Activated CD4-positive, alpha-beta memory T cell treated with anti-CD3 and anti-CD28 coated beads, Interleukin-2, amount 10 ng/mL, durations not matched to agents 7 days and 5 days (primary cell): ENCODE measurements around the gene SS18. TPM values are rescaled to one million over a fixed set of nuclear protein-coding genes. Genes with fewer than 3 reads are reported as not detected.

Experiments
- CTCF ChIA-PET: fragments of 350-600 bp; sonication (Branson Sonifier 250); formaldehyde crosslinking; loops from one replicate; lab custom pipeline; 2021; ENCODE audit warnings: antibody characterized with exemption, inconsistent platforms; lab: Charles Lee
- POLR2A ChIA-PET: fragments of 350-600 bp; sonication (Branson Sonifier 250); formaldehyde crosslinking; loops from one replicate; lab custom pipeline; 2021; ENCODE audit warnings: antibody characterized with exemption; lab: Charles Lee
- DNase-seq: peaks from one replicate; pipeline ENCODE4 v3.0.0-alpha.2; 2020
- H3K27ac Mint-ChIP-seq: one replicate; pipeline ENCODE4 v1.8.0; 2021; ENCODE audit warnings: mild to moderate bottlenecking, mixed read lengths
- H3K27me3 Mint-ChIP-seq: one replicate; pipeline ENCODE4 v1.8.0; 2021; ENCODE audit warnings: mixed read lengths
- H3K36me3 Mint-ChIP-seq: one replicate; pipeline ENCODE4 v1.8.0; 2021; ENCODE audit warnings: low read depth, mixed read lengths
- H3K4me1 Mint-ChIP-seq: one replicate; pipeline ENCODE4 v1.8.0; 2021; ENCODE audit warnings: mixed read lengths
- H3K4me3 Mint-ChIP-seq: one replicate; pipeline ENCODE4 v1.8.0; 2021; ENCODE audit warnings: mild to moderate bottlenecking, mixed read lengths
- H3K9me3 Mint-ChIP-seq: one replicate; pipeline ENCODE4 v1.8.0; 2021; ENCODE audit warnings: mixed read lengths
- total RNA-seq, 2 experiments: library from RNA; stranded (reverse); gene quantifications; one replicate each; pipeline ENCODE4 v1.2.3, GENCODE V29; 2021

SS18 gene
- total RNA-seq, 2 experiments from 2014 or later = 54.1 to 54.8 TPM

DNA sequence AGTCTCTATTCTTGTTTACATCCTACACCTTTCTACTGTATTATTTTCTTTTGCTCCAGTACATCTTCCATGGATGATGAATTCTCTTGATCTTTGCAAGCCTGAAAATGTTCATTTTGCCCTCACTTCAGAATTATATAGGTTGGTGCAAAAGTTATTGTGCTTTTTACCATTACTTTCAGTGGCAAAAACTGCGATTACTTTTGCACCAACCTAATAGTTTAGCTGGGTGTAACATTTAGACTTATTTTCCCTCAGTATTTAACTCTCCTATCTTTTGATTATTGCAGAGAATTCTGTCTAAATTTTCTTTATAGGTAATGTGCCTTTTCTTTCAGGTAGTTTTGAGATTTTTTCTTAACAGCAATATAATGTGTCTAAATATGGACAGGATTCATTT lies 81.8 kb downstream of the SS18 start:
- Mint-ChIP-seq H3K27me3 (no peaks in the 10 kb centered on the region), H3K4me3 (no peak overlapping the region), H3K27ac (no peak overlapping the region), H3K36me3 (peaks cover 3% of the 10 kb centered on the region), H3K4me1 (no peaks in the 10 kb centered on the region), H3K9me3 (no peaks in the 10 kb centered on the region)
- no peak for DNase-seq
- ChIA-PET CTCF (no interaction called here), POLR2A (no interaction called here)

DNA sequence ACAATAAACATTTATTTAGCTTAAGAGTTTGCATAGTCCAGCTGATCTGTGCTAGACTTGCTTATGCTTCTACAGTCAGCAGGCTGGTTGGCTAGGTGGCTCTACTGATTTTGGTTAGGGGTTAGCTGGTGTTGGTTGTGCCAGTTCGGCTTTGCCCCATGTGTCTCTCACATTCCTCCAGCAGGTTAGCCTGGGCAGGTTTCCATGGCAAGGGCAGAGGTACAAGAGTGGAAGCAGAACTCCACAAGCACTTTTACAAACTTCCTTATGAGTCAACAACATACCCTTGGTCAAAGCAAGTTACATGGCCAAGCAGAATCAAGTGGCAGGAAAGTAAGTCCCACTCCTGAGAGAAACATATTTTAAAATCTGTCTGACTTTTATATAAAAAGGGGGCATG lies 82.3 kb downstream of the SS18 start:
- H3K4me1 Mint-ChIP-seq = no peaks in the 10 kb centered on the region
- H3K27ac Mint-ChIP-seq = no peak overlapping the region
- no peak for DNase-seq
- ChIA-PET CTCF (no interaction called here), POLR2A (no interaction called here)
- no peaks in the 10 kb centered on the region for H3K9me3 Mint-ChIP-seq
- H3K36me3 Mint-ChIP-seq = peaks cover 3% of the 10 kb centered on the region
- H3K27me3 Mint-ChIP-seq = no peaks in the 10 kb centered on the region
- H3K4me3 Mint-ChIP-seq = no peak overlapping the region

- CTCF ChIA-PET = no interaction called here
- H3K36me3 Mint-ChIP-seq = peaks cover 3% of the 10 kb centered on the region
- no peak overlapping the region for H3K27ac Mint-ChIP-seq
- POLR2A ChIA-PET = interaction anchor here (1.0 kb wide), 1 partner anchor 15 kb away, joined by 3 read pairs; no protein-coding TSS in a partner anchor
- no peak overlapping the region for H3K4me3 Mint-ChIP-seq
- no peaks in the 10 kb centered on the region for H3K9me3 Mint-ChIP-seq
- H3K4me1 Mint-ChIP-seq = no peaks in the 10 kb centered on the region
- no peaks in the 10 kb centered on the region for H3K27me3 Mint-ChIP-seq
- DNase-seq = no peak
These were observed 84.5 kb downstream of the SS18 start for GRCh38 chr18:26005950-26006349.

- CTCF ChIA-PET = interaction anchor here (0.6 kb wide), 1 partner anchor 1365 kb away, joined by 4 read pairs; no protein-coding TSS in a partner anchor
- Mint-ChIP-seq H3K36me3 (peaks cover 2% of the 10 kb centered on the region), H3K9me3 (no peaks in the 10 kb centered on the region), H3K4me1 (no peaks in the 10 kb centered on the region), H3K27me3 (no peaks in the 10 kb centered on the region), H3K27ac (no peak overlapping the region), H3K4me3 (no peak overlapping the region)
- no peak for DNase-seq
- POLR2A ChIA-PET = interaction anchor here (0.9 to 1.0 kb wide), 2 partner anchors 16 kb away, joined by 3 read pairs; no protein-coding TSS in a partner anchor
These were observed 85.6 kb downstream of the SS18 start for GRCh38 chr18:26004832-26005231.

DNA sequence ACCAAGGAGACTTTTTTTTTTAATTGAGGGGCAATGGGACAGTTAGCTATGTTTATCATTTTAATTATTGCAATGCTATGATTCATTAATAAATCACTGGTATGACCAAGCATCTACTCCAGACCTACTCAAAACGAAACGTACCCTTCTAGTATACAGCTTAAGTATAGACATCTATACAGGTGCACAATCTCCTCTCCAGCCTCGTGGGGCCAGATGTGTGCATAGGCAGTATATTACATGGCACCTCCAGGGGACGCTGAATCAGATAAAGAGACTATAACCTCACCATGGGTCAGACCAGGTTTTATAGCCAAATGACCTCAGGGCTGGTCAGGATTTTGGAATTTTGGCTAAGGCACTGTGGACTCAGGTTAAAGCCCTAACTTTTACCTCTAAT lies 86.6 kb downstream of the SS18 start:
- no peak overlapping the region for H3K4me3 Mint-ChIP-seq
- ChIA-PET POLR2A (interaction anchor here (0.9 kb wide), 1 partner anchor 15 kb away, joined by 3 read pairs; no protein-coding TSS in a partner anchor), CTCF (no interaction called here)
- no peak overlapping the region for H3K27ac Mint-ChIP-seq
- DNase-seq = no peak
- H3K9me3 Mint-ChIP-seq = no peaks in the 10 kb centered on the region
- no peaks in the 10 kb centered on the region for H3K4me1 Mint-ChIP-seq
- H3K36me3 Mint-ChIP-seq = no peaks in the 10 kb centered on the region
- H3K27me3 Mint-ChIP-seq = no peaks in the 10 kb centered on the region

DNA sequence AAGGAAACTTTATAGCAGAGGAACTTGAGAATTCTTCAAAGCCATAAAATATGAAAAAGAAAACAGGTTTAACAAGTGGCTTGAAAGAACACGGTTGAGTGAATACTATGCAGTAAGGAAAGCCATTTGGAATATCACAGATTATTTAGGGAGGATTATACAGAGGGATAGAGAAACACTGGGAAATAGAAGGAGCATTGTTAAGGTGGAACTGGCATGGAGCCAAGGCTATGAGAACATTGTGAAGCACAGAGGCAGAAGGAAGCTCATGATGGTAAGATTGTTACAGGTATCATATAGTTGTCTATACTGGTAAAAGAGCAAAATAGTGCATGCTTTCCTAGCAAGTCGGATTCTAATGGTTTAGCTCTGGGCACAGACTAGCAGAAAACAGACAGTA lies 87.1 kb downstream of the SS18 start:
- ChIA-PET POLR2A (no interaction called here), CTCF (no interaction called here)
- DNase-seq = no peak
- Mint-ChIP-seq H3K4me3 (no peak overlapping the region), H3K36me3 (no peaks in the 10 kb centered on the region), H3K9me3 (no peaks in the 10 kb centered on the region), H3K27ac (no peak overlapping the region), H3K4me1 (no peaks in the 10 kb centered on the region), H3K27me3 (no peaks in the 10 kb centered on the region)

GRCh38 chr18:26002375-26002910 lies 88.0 kb downstream of the SS18 start:
- Mint-ChIP-seq H3K27me3 (no peaks in the 10 kb centered on the region), H3K4me1 (no peaks in the 10 kb centered on the region), H3K4me3 (no peak overlapping the region), H3K36me3 (no peaks in the 10 kb centered on the region), H3K27ac (no peak overlapping the region), H3K9me3 (no peaks in the 10 kb centered on the region)
- DNase-seq = no peak
- ChIA-PET CTCF (no interaction called here), POLR2A (no interaction called here)

- ChIA-PET CTCF (no interaction called here), POLR2A (no interaction called here)
- Mint-ChIP-seq H3K27me3 (no peaks in the 10 kb centered on the region), H3K4me1 (no peaks in the 10 kb centered on the region), H3K27ac (no peak overlapping the region), H3K4me3 (no peak overlapping the region), H3K9me3 (no peaks in the 10 kb centered on the region), H3K36me3 (no peaks in the 10 kb centered on the region)
- no peak for DNase-seq
These were observed 92.0 kb downstream of the SS18 start for GRCh38 chr18:25998461-25998860.

- H3K36me3 Mint-ChIP-seq = no peaks in the 10 kb centered on the region
- DNase-seq = no peak
These were observed 97.8 kb downstream of the SS18 start for GRCh38 chr18:25992566-25992965.

GRCh38 chr18:25990473-25990872 lies 99.9 kb downstream of the SS18 start:
- ChIA-PET CTCF (no interaction called here), POLR2A (no interaction called here)
- no peaks in the 10 kb centered on the region for H3K9me3 Mint-ChIP-seq
- H3K36me3 Mint-ChIP-seq = no peaks in the 10 kb centered on the region
- no peaks in the 10 kb centered on the region for H3K4me1 Mint-ChIP-seq
- no peak overlapping the region for H3K27ac Mint-ChIP-seq
- peaks cover 2% of the 10 kb centered on the region for H3K27me3 Mint-ChIP-seq
- no peak for DNase-seq
- H3K4me3 Mint-ChIP-seq = no peak overlapping the region

More at GRCh38 chr18:25992566-25992965, 97.8 kb downstream of the SS18 start:
- H3K4me3 Mint-ChIP-seq = no peak overlapping the region
- ChIA-PET POLR2A (no interaction called here), CTCF (interaction anchor here (0.6 kb wide), 1 partner anchor 36 kb away, joined by 3 read pairs; no protein-coding TSS in a partner anchor)
- H3K9me3 Mint-ChIP-seq = no peaks in the 10 kb centered on the region
- H3K27me3 Mint-ChIP-seq = peaks cover 1% of the 10 kb centered on the region
- no peak overlapping the region for H3K27ac Mint-ChIP-seq
- no peaks in the 10 kb centered on the region for H3K4me1 Mint-ChIP-seq

GRCh38 chr18:25985707-25986394 lies 104.6 kb downstream of the SS18 start:
- CTCF ChIA-PET = no interaction called here
- Mint-ChIP-seq H3K9me3 (no peaks in the 10 kb centered on the region), H3K4me1 (no peaks in the 10 kb centered on the region), H3K27ac (no peak overlapping the region), H3K27me3 (peaks cover 2% of the 10 kb centered on the region), H3K4me3 (no peak overlapping the region), H3K36me3 (no peaks in the 10 kb centered on the region)
- DNase-seq = no peak
- POLR2A ChIA-PET = no interaction called here

DNA sequence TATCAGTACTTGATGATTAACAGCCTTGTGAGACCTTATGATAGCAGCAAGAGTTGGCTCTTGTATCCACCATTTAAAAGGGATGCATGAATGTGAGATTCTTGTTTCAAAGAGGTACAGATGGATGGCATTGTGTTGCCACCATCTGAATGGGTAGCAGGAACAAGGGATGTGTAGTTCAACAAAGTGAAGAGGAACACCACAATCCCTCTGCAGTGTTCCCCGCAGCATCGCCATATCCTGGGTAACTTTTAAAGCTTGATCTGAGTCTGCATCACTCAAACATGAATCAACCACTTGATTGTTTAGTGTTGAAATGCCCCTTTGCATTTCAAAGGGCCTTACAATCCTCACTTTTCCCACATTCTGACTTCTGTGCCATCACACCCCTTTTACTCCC lies 106.7 kb downstream of the SS18 start:
- DNase-seq = no peak
- Mint-ChIP-seq H3K4me1 (no peaks in the 10 kb centered on the region), H3K27me3 (peaks cover 3% of the 10 kb centered on the region), H3K9me3 (no peaks in the 10 kb centered on the region), H3K27ac (no peak overlapping the region), H3K36me3 (no peaks in the 10 kb centered on the region), H3K4me3 (no peak overlapping the region)
- ChIA-PET CTCF (no interaction called here), POLR2A (no interaction called here)

GRCh38 chr18:25982961-25983360 lies 107.5 kb downstream of the SS18 start:
- POLR2A ChIA-PET = no interaction called here

DNA sequence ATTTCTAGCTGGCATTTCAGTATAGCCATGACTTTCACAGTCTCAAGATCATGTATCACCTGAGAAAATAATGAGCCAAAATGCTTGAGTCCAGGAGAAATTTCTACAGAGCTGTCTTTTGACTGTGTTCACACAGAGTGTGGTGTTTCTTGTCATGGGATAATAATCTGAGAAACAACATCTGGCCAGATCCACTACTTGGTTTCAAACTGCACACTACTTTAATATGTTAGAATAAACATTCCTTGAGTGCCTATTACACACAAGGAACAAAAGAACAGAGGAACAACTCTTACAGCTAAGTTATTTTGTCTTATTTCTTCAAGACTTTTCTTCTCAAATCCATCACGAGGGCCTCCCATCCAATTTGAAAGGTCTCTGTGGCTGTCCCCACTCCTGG lies 108.3 kb downstream of the SS18 start:
- Mint-ChIP-seq H3K4me3 (no peak overlapping the region), H3K4me1 (peaks cover 3% of the 10 kb centered on the region), H3K36me3 (no peaks in the 10 kb centered on the region), H3K27ac (no peak overlapping the region), H3K27me3 (peaks cover 3% of the 10 kb centered on the region), H3K9me3 (no peaks in the 10 kb centered on the region)
- ChIA-PET CTCF (no interaction called here), POLR2A (no interaction called here)
- no peak for DNase-seq

More at GRCh38 chr18:25982961-25983360, 107.5 kb downstream of the SS18 start:
- Mint-ChIP-seq H3K27me3 (peaks cover 3% of the 10 kb centered on the region), H3K36me3 (no peaks in the 10 kb centered on the region), H3K9me3 (no peaks in the 10 kb centered on the region), H3K4me3 (no peak overlapping the region), H3K27ac (no peak overlapping the region), H3K4me1 (no peaks in the 10 kb centered on the region)
- CTCF ChIA-PET = no interaction called here
- no peak for DNase-seq
